Sigmoid colon (tissue), 4 donors: ENCODE data around the gene WNT9A.

ENCODE experiments used
- CTCF ChIP-seq, 4 experiments: fragments of 450-650 bp in 3 of 4; fragments of 200-600 bp in 1 of 4; IDR thresholded peaks; one replicate each; pipeline ENCODE4 v1.5.1; 2016 to 2019; ENCODE audit warnings: antibody characterized with exemption in 4 of 4, mild to moderate bottlenecking in 3 of 4, moderate library complexity in 2 of 4
- EP300 ChIP-seq, 4 donors: sonication (generic); formaldehyde crosslinking; IDR thresholded peaks; one replicate each; pipeline ENCODE4 v1.6.1; 2017; ENCODE audit warnings: antibody characterized with exemption in 4 of 4
- POLR2A ChIP-seq, 2 donors: fragments of 450-650 bp; IDR thresholded peaks; one replicate each; pipeline ENCODE4 v1.6.1; 2016; ENCODE audit warnings: antibody characterized with exemption in 2 of 2, mild to moderate bottlenecking in 2 of 2, moderate library complexity in 2 of 2
- POLR2AphosphoS5 ChIP-seq, 4 donors: sonication (generic); formaldehyde crosslinking; IDR thresholded peaks; one replicate each; pipeline ENCODE4 v1.6.1; 2017; ENCODE audit warnings: antibody characterized with exemption in 4 of 4

GRCh38 chr1:227928811-227929375, 18.8 kb downstream of the WNT9A start:
- TF ChIP-seq CTCF (IDR thresholded peaks at IDR 0.05) = no peak
- TF ChIP-seq POLR2A (IDR thresholded peaks at IDR 0.05) = no peak
- TF ChIP-seq EP300 (IDR thresholded peaks at IDR 0.05) = no peak
- TF ChIP-seq POLR2AphosphoS5 (IDR thresholded peaks at IDR 0.05) = no peak
